Measurements from ENCODE around the gene TBC1D20. TPM values are rescaled to one million over a fixed set of nuclear protein-coding genes. Genes with fewer than 3 reads are reported as not detected.
"Not testable (repeated sequence)": the region's sequence is repeated elsewhere in the genome, so short reads cannot be mapped to it uniquely, and the experiment has no call there.

The TBC1D20 gene
- total RNA-seq, 1 experiment from 2014 or later, result 17.4 TPM

DNA sequence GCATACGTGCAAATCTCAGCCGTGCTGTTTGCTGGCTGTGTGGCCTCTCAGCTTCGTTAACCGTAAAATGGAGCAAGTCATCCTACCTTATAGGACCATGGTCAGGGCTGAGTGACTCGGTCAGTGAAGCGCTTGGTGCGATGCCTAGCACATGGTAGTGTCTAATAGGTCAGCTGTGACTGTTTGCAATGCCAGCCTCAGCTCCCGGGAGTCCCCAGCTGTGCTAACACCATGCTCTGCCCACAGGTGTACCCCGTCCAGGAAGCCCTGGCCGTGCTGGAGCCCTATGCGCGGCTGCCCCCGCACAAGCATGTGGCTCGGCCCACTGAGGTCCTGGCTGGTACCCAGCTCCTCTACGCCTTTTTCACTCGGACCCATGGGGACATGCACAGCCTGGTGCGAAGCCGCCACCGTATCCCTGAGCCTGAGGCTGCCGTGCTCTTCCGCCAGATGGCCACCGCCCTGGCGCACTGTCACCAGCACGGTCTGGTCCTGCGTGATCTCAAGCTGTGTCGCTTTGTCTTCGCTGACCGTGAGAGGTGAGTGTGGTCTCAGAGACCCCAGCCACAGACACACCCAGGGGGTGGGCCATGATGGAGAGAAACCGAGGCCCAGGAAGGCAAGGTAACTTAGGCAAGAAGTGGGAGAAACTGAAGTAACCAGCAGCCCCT is 71.2 kb downstream of the TBC1D20 start:
- no peak for DNase-seq (ENCODE audit: low spot score)
- in situ Hi-C loops (cut with HindIII; ENCODE audit: low sequenced_read_pairs), result no loop called here

DNA sequence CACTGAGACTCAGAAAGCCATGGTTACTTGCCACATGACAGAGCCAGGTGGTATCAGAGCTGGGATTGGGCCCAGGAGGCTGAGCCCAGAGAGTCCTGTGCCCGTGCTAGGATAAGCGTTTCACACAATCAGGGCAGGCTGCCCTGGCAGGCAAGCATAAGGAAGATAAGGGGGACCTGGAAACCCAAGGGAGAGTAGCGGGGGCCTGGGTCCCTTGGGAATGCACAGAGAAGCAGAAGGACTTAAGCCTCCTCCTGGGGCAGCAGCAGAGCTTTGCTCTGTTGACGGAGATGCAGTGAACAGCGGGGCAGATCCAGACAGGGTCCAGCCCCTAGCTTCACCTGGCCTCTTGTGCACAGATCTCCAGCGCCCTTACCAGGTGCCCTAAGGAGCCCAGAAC is 73.1 kb downstream of the TBC1D20 start:
- no peak for DNase-seq (ENCODE audit: low spot score)

DNA sequence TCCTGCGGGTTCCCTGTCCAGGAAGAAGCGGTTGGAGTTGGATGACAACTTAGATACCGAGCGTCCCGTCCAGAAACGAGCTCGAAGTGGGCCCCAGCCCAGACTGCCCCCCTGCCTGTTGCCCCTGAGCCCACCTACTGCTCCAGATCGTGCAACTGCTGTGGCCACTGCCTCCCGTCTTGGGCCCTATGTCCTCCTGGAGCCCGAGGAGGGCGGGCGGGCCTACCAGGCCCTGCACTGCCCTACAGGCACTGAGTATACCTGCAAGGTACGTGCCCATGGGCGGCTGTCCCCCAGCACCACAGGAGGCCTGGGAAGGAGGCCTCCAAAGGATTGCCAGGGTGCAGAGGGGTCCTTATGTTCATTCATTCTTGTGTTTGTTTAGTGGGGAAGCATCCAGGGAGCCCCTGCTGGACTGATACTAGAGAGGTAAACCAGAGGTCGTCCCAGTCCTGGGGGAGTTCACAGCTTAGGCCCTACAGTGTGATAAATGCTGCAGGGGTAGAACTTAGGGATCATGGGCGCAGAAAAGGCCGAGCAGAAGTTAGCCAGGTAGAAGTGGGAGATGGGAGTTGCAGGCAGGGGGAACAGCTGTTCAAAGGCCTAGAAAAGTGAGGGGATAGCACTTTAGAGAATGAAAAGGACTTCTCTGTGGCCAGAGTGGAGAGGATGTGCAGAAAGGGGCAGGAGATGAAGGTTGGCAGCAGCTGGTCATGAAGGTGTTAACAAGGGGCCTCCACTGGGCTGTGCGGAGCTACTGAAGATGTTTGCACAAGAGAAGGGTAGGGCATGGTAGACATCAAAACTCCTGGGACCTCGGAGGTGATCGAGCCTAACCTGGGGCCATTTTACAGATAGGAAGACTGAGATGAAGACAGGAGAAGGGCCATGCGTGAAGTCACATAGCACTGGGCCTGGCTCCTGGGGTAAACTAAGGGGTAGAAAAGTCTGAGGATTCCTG is 74.0 kb downstream of the TBC1D20 start:
- DNase-seq (ENCODE audit: low spot score), result no peak
- in situ Hi-C loops (cut with HindIII; ENCODE audit: low sequenced_read_pairs), result no loop called here

More for the DNA sequence above, 73.1 kb downstream of the TBC1D20 start:
- in situ Hi-C loops (cut with HindIII; ENCODE audit: low sequenced_read_pairs), result no loop called here

DNA sequence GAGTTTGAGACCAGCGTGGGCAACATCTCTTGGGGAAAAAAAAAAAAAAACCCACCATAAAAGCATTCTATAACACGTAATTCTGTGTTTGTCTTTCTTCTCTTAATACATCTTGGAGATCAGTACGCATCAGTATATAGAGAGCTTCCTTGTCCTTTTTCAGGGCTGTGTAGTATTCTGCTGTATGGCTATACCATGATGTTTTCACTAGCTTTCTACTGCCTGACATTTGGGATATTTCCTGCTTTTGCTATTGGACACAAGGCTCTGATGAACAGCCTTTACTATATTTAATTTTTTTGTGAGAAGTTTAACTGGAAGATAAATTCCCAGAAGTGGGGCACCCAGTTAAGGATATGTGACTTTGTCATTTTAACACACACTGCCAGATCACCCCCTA is 74.8 kb downstream of the TBC1D20 start:
- in situ Hi-C loops (cut with HindIII; ENCODE audit: low sequenced_read_pairs), result no loop called here
- no peak for DNase-seq (ENCODE audit: low spot score)

DNA sequence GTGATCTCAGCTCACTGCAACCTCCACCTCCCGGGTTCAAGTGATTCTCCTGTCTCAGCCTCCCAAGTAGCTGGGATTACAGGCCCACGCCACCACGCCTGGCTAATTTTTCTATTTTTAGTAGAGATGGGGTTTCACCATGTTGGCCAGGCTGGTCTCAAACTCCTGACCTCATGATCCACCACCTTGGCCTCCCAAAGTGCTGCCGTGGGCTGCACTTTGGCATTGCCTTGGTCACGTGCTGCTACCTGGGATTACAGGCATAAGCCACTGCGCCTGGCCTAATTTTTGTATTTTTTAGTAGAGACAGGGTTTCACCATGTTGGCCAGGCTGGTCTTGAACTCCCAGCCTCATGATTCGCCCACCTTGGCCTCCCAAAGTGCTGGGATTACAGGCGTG is 75.7 kb downstream of the TBC1D20 start:
- DNase-seq (ENCODE audit: low spot score); in situ Hi-C loops (cut with HindIII; ENCODE audit: low sequenced_read_pairs): not testable (repeated sequence)

Other genes with a start within 250 kb of the TBC1D20 start
- gene DEFB129, start 235.3 kb downstream of the TBC1D20 start, total RNA-seq (2014; rRNA removed; shearing (Covaris generic)), result not detected in 2 replicates
- not detected in 2 replicates for gene DEFB132, start 204.8 kb downstream of the TBC1D20 start, total RNA-seq (2014; rRNA removed; shearing (Covaris generic))
- gene C20orf96, start 171.8 kb downstream of the TBC1D20 start, total RNA-seq (2014; rRNA removed; shearing (Covaris generic)), result 1.0 and 4.5 TPM in 2 replicates
- gene ZCCHC3, start 165.0 kb downstream of the TBC1D20 start, total RNA-seq (2014; rRNA removed; shearing (Covaris generic)), result 74.3 and 75.1 TPM in 2 replicates
- gene SOX12, start 137.0 kb downstream of the TBC1D20 start, total RNA-seq (2014; rRNA removed; shearing (Covaris generic)), result 9.6 and 12.4 TPM in 2 replicates
- 65.9 and 70.0 TPM in 2 replicates for gene NRSN2, start 115.4 kb downstream of the TBC1D20 start, total RNA-seq (2014; rRNA removed; shearing (Covaris generic))
- gene TRIB3, start 81.8 kb downstream of the TBC1D20 start, total RNA-seq (2014; rRNA removed; shearing (Covaris generic)), result 12.9 and 15.6 TPM in 2 replicates
- gene RBCK1, start 54.2 kb downstream of the TBC1D20 start, total RNA-seq (2014; rRNA removed; shearing (Covaris generic)), result 52.4 and 58.5 TPM in 2 replicates
- 204 and 275 TPM in 2 replicates for gene CSNK2A1, start 81.3 kb upstream of the TBC1D20 start, total RNA-seq (2014; rRNA removed; shearing (Covaris generic))
- gene TCF15, start 147.8 kb upstream of the TBC1D20 start, total RNA-seq (2014; rRNA removed; shearing (Covaris generic)), result 0.10 and 3.1 TPM in 2 replicates
- 65.4 and 70.6 TPM in 2 replicates for gene SRXN1, start 190.7 kb upstream of the TBC1D20 start, total RNA-seq (2014; rRNA removed; shearing (Covaris generic))
- not detected in 2 replicates for gene SCRT2, start 213.3 kb upstream of the TBC1D20 start, total RNA-seq (2014; rRNA removed; shearing (Covaris generic))

All from G401 (cell line).